KOPT-K1 (cell line): ENCODE data around the gene TNNI2.

Source experiments
- H3K27ac ChIP-seq: fragments of 200-600 bp; sonication (generic); 2 replicates; pipeline ENCODE4 v1.5.1; 2016; ENCODE audit warnings: antibody characterized with exemption, mild to moderate bottlenecking, low read depth, low read length; ENCODE audit not compliant: poor library complexity, severe bottlenecking
- H3K36me3 ChIP-seq: fragments of 200-600 bp; sonication (generic); 2 replicates; pipeline ENCODE4 v1.5.1; 2017; ENCODE audit warnings: antibody characterized with exemption, mild to moderate bottlenecking, low read length, moderate library complexity; ENCODE audit not compliant: insufficient read depth
- H3K9me3 ChIP-seq: fragments of 200-600 bp; sonication (generic); 2 replicates; pipeline ENCODE4 v1.5.1; 2017; ENCODE audit warnings: antibody characterized with exemption, low read length, mild to moderate bottlenecking; ENCODE audit not compliant: insufficient read depth, poor library complexity, severe bottlenecking

The TNNI2 gene

GRCh38 chr11:1814691-1815090 is 24.1 kb upstream of the TNNI2 start:
- Histone ChIP-seq H3K9me3 (peaks cover 35% of the 10 kb centered on the region), H3K36me3 (no peaks in the 10 kb centered on the region)

GRCh38 chr11:1815311-1815710 is 23.5 kb upstream of the TNNI2 start:
- Histone ChIP-seq H3K27ac (no peak overlapping the region), H3K9me3 (peaks cover 37% of the 10 kb centered on the region), H3K36me3 (no peaks in the 10 kb centered on the region)

More at GRCh38 chr11:1814691-1815090, 24.1 kb upstream of the TNNI2 start:
- H3K27ac ChIP-seq, result no peak overlapping the region

- Histone ChIP-seq H3K9me3 (peaks cover 37% of the 10 kb centered on the region), H3K27ac (no peak overlapping the region), H3K36me3 (no peaks in the 10 kb centered on the region)
Observed at GRCh38 chr11:1815751-1816150, 23.0 kb upstream of the TNNI2 start.

- H3K36me3 ChIP-seq, result no peaks in the 10 kb centered on the region
- H3K9me3 ChIP-seq, result peaks cover 36% of the 10 kb centered on the region
- H3K27ac ChIP-seq, result no peak overlapping the region
Observed at GRCh38 chr11:1817000-1817399, 21.8 kb upstream of the TNNI2 start.

GRCh38 chr11:1817511-1817910 is 21.3 kb upstream of the TNNI2 start:
- H3K9me3 ChIP-seq, result peaks cover 30% of the 10 kb centered on the region
- no peaks in the 10 kb centered on the region for H3K36me3 ChIP-seq
- H3K27ac ChIP-seq, result no peak overlapping the region

GRCh38 chr11:1819074-1819473 is 19.7 kb upstream of the TNNI2 start:
- H3K9me3 ChIP-seq, result peaks cover 26% of the 10 kb centered on the region
- no peaks in the 10 kb centered on the region for H3K36me3 ChIP-seq
- H3K27ac ChIP-seq, result no peak overlapping the region

GRCh38 chr11:1820463-1821325 is 18.1 kb upstream of the TNNI2 start:
- Histone ChIP-seq H3K36me3 (no peaks in the 10 kb centered on the region), H3K9me3 (peaks cover 26% of the 10 kb centered on the region), H3K27ac (no peak overlapping the region)

- Histone ChIP-seq H3K9me3 (peaks cover 26% of the 10 kb centered on the region), H3K36me3 (no peaks in the 10 kb centered on the region), H3K27ac (no peak overlapping the region)
Observed at GRCh38 chr11:1821562-1821961, 17.2 kb upstream of the TNNI2 start.

- H3K9me3 ChIP-seq, result peaks cover 21% of the 10 kb centered on the region
- no peak overlapping the region for H3K27ac ChIP-seq
- H3K36me3 ChIP-seq, result no peaks in the 10 kb centered on the region
Observed at GRCh38 chr11:1822648-1823375, 16.0 kb upstream of the TNNI2 start.

- Histone ChIP-seq H3K36me3 (no peaks in the 10 kb centered on the region), H3K9me3 (peaks cover 14% of the 10 kb centered on the region), H3K27ac (no peak overlapping the region)
Observed at GRCh38 chr11:1823376-1824220, 15.2 kb upstream of the TNNI2 start.

- no peak overlapping the region for H3K27ac ChIP-seq
- no peaks in the 10 kb centered on the region for H3K36me3 ChIP-seq
- H3K9me3 ChIP-seq, result peaks cover 6% of the 10 kb centered on the region
Observed at GRCh38 chr11:1824221-1825038, 14.4 kb upstream of the TNNI2 start.

- no peaks in the 10 kb centered on the region for H3K9me3 ChIP-seq
- H3K27ac ChIP-seq, result no peak overlapping the region
- H3K36me3 ChIP-seq, result no peaks in the 10 kb centered on the region
Observed at GRCh38 chr11:1825039-1825740, 13.6 kb upstream of the TNNI2 start.

- no peaks in the 10 kb centered on the region for H3K36me3 ChIP-seq
- H3K27ac ChIP-seq, result no peak overlapping the region
- no peaks in the 10 kb centered on the region for H3K9me3 ChIP-seq
Observed at GRCh38 chr11:1825785-1826451, 12.9 kb upstream of the TNNI2 start.
